Stimulated activated naive CD8-positive, alpha-beta T cell treated with anti-CD3 and anti-CD28 coated beads, Interleukin-15, Interleukin-2, amounts not matched to agents 100 ng/mL and 50 ng/mL, for 24 hours (primary cell): ENCODE data around the gene FBXW9.
"Not testable (repeated sequence)": the region's sequence is repeated elsewhere in the genome, so short reads cannot be mapped to it uniquely, and the experiment has no call there.

Experiments used
- H3K27ac Mint-ChIP-seq: one replicate; pipeline ENCODE4 v1.8.0; 2021; ENCODE audit warnings: mild to moderate bottlenecking, mixed read lengths
- H3K27me3 Mint-ChIP-seq: one replicate; pipeline ENCODE4 v1.8.0; 2021; ENCODE audit warnings: mixed read lengths
- H3K36me3 Mint-ChIP-seq: one replicate; pipeline ENCODE4 v1.8.0; 2021; ENCODE audit warnings: low read depth, mixed read lengths
- H3K4me1 Mint-ChIP-seq: one replicate; pipeline ENCODE4 v1.8.0; 2021; ENCODE audit warnings: low read depth, mixed read lengths
- H3K4me3 Mint-ChIP-seq: one replicate; pipeline ENCODE4 v1.8.0; 2021; ENCODE audit warnings: mild to moderate bottlenecking, mixed read lengths
- H3K9me3 Mint-ChIP-seq: one replicate; pipeline ENCODE4 v1.8.0; 2021; ENCODE audit warnings: mixed read lengths

Gene FBXW9

DNA sequence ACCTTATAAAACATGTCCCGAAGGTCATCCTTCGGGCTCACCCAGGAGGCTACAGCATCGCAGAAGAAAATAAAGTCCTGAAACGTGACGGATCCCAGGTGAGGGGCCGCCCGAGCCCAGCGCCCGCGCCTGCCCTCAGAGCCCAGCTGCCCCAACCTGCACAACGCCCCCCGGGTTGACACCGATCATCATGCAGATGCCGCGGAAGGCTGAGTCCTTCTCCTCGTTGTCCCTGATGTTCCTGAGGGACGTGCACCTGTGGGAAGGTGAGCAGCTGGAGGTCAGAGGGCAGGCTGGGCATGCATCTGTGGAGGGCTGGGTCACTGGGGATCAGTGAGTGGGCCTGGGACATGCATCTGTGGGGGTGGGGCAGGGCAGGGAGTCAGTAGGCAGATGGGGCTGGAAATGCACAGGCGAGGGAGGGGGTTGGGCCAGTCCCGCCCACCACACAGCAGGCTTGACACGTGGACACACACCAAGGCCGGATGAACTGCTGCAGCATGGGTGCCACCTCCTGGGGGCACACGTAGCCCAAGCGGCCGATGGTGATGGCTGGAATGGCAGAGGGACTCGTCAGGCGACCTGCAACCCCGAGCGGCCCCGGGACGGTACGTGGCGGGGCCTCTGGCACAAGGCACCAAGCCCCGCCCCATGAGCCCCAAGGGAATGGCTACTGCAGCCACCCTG, 5.3 kb upstream of the FBXW9 start:
- peaks cover 11% of the 10 kb centered on the region for H3K4me1 Mint-ChIP-seq
- H3K9me3 Mint-ChIP-seq: no peaks in the 10 kb centered on the region

DNA sequence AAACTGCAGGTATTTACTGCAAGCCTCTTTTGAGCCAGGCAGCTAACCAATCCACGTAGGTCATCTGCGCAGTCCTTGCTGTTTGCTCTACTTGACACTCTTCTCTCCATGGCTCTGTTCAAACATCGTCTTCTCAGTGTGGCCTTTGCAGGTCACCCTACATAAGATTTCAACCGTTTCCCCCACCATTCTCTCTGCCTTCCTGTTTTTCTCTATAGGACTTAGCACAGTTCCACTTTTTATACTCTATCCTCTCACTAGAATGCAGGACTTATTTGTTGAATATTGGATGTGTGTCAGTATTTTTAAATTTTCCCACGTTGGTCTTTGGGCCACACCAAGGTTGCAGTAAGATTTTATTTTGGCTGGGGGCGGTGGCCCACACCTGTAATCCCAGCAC, 1.7 kb upstream of the FBXW9 start:
- Mint-ChIP-seq H3K9me3 (no peaks in the 10 kb centered on the region), H3K4me1 (peaks cover 16% of the 10 kb centered on the region), H3K27me3 (no peaks in the 10 kb centered on the region), H3K27ac (peak overlapping the region; percentile 82), H3K4me3 (peak overlapping the region; percentile 65), H3K36me3 (peaks cover 32% of the 10 kb centered on the region)

More for the DNA sequence above, 5.3 kb upstream of the FBXW9 start:
- Mint-ChIP-seq H3K27me3 (no peaks in the 10 kb centered on the region), H3K36me3 (peaks cover 61% of the 10 kb centered on the region), H3K4me3 (no peak overlapping the region), H3K27ac (no peak overlapping the region)

DNA sequence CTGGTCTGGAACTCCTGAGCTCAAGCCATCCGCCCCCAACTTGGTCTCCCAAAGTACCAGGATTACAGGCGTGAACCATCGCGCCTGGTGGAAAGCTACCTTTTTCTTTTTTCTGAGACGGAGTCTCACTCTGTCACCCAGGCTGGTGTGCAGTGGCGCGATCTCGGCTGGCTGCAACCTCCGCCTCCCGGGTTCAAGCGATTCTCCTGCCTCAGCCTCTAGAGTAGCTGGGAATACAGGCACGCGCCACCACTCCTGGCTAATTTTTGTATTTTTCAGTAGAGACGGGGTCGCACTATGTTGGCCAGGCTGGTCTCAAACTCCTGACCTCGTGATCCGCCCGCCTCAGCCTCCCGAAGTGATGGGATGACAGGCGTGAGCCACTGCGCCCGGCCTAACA, 994 bp upstream of the FBXW9 start:
- not testable (repeated sequence) for H3K27ac Mint-ChIP-seq
- peak overlapping the region; percentile 85 for H3K4me3 Mint-ChIP-seq

DNA sequence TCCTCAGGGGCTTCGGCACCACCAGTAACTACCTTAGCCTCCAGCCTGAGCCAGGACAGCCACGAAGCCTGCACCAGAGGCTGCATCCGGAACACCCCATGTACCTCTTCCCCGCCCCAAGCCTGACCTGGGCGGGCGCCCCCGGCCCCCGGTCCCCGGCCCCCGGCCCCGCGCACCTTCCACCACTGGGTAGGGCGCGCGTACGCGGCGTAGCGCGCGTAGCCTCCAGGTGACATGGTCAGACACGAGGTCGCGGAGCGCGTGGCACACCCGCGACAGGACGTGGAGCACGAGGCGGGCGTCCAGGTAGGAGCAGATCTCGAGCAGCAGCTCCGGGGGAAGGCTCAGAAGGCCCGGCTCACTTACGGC, 450 bp downstream of the FBXW9 start:
- Mint-ChIP-seq H3K27me3 (no peaks in the 10 kb centered on the region), H3K9me3 (no peaks in the 10 kb centered on the region), H3K36me3 (peaks cover 18% of the 10 kb centered on the region), H3K4me1 (peaks cover 16% of the 10 kb centered on the region), H3K27ac (peak overlapping the region; percentile 92), H3K4me3 (peak overlapping the region; percentile 85)

More for the DNA sequence above, 994 bp upstream of the FBXW9 start:
- not testable (repeated sequence) for H3K27me3 Mint-ChIP-seq, H3K9me3 Mint-ChIP-seq
- peaks cover 25% of the 10 kb centered on the region for H3K36me3 Mint-ChIP-seq
- H3K4me1 Mint-ChIP-seq: peaks cover 16% of the 10 kb centered on the region

DNA sequence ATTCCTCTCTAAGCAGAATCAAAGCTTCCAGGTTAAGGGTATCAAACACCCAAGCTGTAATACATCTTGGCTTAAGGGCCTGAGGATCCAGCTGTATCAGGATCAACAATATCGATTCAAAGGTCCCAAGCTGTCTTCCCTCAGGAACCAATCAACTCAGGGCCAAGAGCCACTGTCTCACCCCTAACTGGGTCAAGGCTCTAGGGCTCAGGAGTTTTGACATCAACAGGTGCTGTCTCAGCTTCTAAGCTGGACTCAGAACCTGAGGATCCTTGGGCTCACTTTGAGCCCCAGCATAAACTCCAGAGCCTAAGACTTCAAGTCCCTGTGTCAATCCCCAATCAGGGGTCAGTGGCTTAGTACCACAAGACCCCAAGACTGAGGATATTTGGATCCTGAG, 917 bp downstream of the FBXW9 start:
- peaks cover 16% of the 10 kb centered on the region for H3K4me1 Mint-ChIP-seq
- H3K27me3 Mint-ChIP-seq: no peaks in the 10 kb centered on the region
- H3K36me3 Mint-ChIP-seq: peaks cover 14% of the 10 kb centered on the region
- no peaks in the 10 kb centered on the region for H3K9me3 Mint-ChIP-seq
- peak overlapping the region; percentile 85 for H3K4me3 Mint-ChIP-seq
- H3K27ac Mint-ChIP-seq: peak overlapping the region; percentile 70

DNA sequence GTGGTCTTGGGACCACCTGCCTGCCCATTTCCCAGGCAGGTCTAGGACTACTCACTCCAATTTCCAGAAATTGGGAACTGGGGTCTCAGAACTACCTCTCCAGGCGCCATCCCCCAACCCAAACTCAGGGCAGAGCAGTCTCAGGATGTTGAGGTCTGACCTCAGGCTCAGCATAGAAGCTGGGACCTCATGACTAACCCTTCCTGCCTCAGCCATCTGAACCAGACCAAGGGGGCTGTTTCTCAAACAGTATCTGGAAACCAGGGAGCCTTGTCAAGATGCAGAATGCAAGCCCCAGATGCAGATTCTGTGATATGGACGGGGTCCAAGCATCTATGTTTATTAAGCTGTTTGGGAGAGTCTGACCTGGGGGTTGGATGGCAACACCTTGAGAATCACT, 1.3 kb downstream of the FBXW9 start:
- H3K4me1 Mint-ChIP-seq: peaks cover 16% of the 10 kb centered on the region
- H3K36me3 Mint-ChIP-seq: peaks cover 14% of the 10 kb centered on the region
- no peaks in the 10 kb centered on the region for H3K27me3 Mint-ChIP-seq
- H3K9me3 Mint-ChIP-seq: no peaks in the 10 kb centered on the region
- H3K4me3 Mint-ChIP-seq: peak overlapping the region; percentile 23
- no peak overlapping the region for H3K27ac Mint-ChIP-seq

DNA sequence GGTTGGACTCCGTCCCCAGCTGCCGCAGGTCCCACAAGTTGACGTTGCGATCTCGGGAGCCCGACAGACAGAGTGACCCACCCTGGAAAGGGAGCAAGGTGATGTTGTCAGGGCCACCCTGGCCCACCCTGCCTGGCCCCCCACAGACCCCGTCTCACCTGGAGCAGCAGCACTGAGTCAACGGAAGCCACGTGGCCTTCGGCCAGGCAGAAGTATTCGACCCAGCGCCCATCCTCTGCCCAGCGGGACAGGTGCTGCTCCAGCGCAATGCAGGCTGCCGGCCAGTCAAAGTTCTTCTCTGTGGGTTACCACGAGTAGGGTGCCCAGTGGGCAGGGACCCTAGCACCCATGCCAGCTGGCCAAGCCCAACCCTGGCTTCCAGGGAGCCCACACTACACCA, 1.8 kb downstream of the FBXW9 start:
- peaks cover 12% of the 10 kb centered on the region for H3K36me3 Mint-ChIP-seq
- no peak overlapping the region for H3K4me3 Mint-ChIP-seq
- H3K27ac Mint-ChIP-seq: no peak overlapping the region
- peaks cover 16% of the 10 kb centered on the region for H3K4me1 Mint-ChIP-seq
- no peaks in the 10 kb centered on the region for H3K27me3 Mint-ChIP-seq
- H3K9me3 Mint-ChIP-seq: no peaks in the 10 kb centered on the region

DNA sequence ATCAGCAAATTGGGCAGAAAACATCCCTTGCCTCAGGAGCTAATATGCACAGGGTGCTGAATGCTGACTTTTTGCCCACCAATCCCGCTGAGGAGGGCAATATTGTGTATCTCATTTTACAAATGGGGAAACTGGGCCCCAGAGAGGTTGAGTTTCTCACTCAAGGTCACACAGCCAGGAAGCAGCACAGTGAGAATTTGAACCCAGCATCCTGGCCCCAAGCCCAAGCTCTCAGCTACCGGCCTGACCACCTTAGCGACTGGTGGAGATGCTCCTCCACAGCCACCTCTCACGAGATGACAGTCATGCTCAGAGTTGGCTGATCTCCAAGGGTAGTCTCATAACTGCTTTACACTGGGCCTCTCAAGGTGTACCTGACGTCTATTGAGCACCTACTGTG, 3.5 kb downstream of the FBXW9 start:
- no peak overlapping the region for H3K27ac Mint-ChIP-seq
- peaks cover 5% of the 10 kb centered on the region for H3K36me3 Mint-ChIP-seq
- H3K4me1 Mint-ChIP-seq: peaks cover 12% of the 10 kb centered on the region
- no peaks in the 10 kb centered on the region for H3K9me3 Mint-ChIP-seq
- H3K4me3 Mint-ChIP-seq: no peak overlapping the region
- no peaks in the 10 kb centered on the region for H3K27me3 Mint-ChIP-seq

DNA sequence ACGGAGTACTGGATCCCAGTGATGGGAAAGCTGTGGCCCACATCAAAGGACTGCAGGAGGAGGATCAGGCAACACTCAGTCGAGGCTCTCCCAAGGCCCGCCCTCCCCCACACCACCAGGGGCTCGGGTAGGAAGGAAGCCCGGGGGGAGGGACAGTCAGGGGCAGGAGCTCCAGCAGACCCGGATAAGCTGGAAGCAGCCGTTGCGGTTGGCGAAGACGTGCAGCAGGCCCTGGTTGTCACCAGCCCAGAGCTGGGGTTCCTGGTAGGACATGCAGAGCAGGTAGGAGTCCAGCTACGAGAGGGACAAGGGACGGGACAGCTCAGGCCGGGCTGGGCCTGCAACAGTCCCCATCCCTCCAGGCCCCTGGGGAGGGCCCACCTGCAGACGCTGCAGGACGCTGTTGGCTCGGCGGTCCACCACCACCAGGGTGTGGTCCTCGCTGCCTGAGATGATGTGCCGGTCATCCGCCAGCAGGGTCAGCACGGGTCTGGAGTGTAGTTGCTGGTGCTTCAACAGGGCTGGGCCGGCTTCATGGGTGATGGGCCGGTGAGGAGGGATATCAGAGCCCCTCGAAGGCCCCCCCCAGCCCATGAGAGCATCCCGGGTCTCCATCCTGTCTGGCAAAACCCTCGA, 6.7 kb downstream of the FBXW9 start:
- no peaks in the 10 kb centered on the region for H3K4me1 Mint-ChIP-seq
- peaks cover 4% of the 10 kb centered on the region for H3K36me3 Mint-ChIP-seq
- H3K4me3 Mint-ChIP-seq: no peak overlapping the region
- H3K27ac Mint-ChIP-seq: no peak overlapping the region
- no peaks in the 10 kb centered on the region for H3K9me3 Mint-ChIP-seq
- H3K27me3 Mint-ChIP-seq: no peaks in the 10 kb centered on the region

DNA sequence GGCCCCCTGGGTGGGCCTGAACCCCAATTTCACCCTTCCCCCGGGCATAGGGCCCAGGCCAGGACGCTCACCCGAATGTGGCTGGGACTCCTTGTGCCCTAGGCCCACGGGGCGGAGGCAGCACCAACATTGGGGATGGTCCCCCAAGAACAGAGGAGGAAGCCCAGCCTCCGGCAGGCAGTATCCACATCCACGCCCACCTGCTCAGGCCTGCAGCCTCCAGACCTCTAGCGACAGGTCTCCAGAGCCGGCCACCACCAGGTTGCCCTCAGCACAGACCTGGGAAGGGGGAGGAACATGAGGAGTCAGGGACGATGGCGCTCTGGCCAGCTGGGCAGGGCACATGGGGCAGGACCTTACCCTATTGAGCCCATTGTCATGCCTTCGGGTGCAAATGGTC, 7.4 kb downstream of the FBXW9 start:
- H3K4me1 Mint-ChIP-seq: no peaks in the 10 kb centered on the region
- H3K27me3 Mint-ChIP-seq: no peaks in the 10 kb centered on the region
- H3K9me3 Mint-ChIP-seq: no peaks in the 10 kb centered on the region
- H3K27ac Mint-ChIP-seq: no peak overlapping the region
- peaks cover 4% of the 10 kb centered on the region for H3K36me3 Mint-ChIP-seq
- no peak overlapping the region for H3K4me3 Mint-ChIP-seq

DNA sequence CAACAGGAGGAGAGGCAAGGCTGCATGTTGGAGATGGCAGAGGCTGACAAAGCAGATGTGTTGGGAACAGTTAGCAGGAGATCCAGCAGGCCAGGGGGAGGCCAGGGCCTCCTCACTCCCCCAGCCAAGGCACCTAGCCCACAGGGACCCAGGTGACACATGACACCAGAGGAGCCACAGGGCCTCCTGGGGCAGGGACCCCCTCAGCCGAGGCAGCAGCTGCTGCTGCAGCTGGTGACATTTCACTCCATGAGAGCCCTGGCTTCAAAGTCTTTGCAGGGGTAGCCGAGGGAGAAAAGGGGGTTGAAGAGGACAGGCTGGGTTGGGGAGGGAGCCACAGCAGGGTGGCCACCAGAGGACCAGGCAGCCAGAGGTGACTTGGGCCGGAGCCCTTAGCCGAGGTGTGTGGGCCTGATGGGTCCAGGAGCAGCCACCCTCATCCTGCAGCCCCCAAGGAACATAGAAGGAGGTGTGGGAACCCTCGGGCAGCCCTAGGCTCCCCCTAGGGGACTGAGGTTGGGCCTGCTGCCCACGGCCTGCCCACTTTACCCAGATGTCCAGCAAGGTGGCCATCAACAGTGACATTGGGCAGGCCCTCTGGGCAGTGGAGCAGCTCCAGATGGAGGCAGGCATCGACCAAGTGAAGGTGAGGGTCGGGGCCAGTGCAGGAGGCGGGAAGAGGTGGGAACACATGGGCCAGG, 8.8 kb downstream of the FBXW9 start, which contains the start of gene GNG14:
Gene GNG14, plus strand, starts transcription at position 503 of the 701 bp plus-strand sequence. Its CDS starts 51 bp downstream, at position 554.
- Mint-ChIP-seq H3K27me3 (no peaks in the 10 kb centered on the region), H3K36me3 (peaks cover 4% of the 10 kb centered on the region), H3K9me3 (no peaks in the 10 kb centered on the region), H3K4me1 (no peaks in the 10 kb centered on the region), H3K4me3 (no peak within 1 kb of the TSS), H3K27ac (no peak within 1 kb of the TSS)

DNA sequence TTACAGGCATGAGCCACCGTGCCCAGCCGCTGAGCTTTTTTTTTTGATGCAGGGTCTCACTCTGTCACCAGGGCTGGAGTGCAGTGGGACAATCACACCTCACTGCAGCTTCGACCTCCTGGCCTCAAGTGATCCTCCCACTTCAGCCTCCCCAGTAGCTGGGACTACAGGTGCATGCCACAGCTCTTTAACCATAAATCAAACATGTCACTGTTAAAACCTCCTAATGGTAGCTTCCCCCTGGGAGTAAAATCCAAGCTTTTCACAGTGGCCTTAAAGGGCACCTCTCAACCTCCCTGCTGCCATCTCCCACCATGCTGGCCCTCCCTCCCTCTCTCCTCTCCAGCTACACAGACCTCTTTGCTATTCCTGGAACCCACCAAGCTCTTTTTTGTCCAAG, 10.6 kb downstream of the FBXW9 start:
- Mint-ChIP-seq H3K27ac (no peak overlapping the region), H3K9me3 (no peaks in the 10 kb centered on the region), H3K36me3 (peaks cover 9% of the 10 kb centered on the region), H3K4me3 (no peak overlapping the region), H3K4me1 (peaks cover 9% of the 10 kb centered on the region), H3K27me3 (no peaks in the 10 kb centered on the region)

DNA sequence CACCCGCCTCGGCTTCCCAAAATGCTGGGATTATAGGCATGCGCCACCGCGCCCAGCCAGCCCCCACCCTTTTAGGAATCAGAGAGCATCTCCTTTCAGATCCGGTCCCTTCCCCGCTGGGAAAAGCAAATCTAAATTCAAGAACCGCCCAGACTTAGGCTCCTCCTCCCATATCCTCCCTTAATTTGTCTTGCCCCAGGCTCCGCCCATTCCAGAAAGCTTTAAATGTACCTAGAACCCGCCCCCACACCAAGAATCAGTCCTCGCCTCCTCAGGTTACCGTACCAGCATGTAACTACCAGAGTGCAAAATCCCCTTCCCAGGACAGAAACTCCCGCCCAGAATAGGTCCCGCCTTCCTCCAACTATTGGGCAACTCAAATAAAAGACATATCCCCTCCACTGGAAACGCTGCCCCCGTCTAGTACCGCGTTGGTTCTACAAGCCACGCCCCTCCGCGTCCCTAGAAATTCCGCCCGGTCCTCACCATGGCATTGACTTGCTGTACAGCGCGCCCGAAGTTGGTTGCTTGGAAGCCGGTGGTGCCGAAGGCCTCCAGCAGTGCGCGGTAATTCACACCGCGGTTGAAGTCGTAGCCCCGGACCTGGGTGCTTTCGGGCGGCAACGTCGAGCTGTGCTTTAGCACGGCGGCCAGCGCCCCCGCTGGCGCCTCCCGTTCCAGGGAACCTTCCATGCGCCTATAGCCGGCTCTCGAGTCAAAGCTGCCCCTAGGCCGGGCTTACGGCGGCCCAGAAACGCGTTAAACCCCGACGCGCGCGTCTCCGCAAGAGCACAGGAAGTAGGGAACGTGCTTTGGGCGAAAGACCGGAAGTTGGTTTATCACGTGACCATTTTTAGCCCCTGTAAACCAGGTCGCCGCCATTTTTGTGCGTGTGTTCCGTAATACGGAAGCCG, 15.1 kb downstream of the FBXW9 start, which contains the start of gene DHPS:
Gene DHPS, minus strand, starts transcription at position 807 of the 914 bp plus-strand sequence. Its CDS starts 114 bp downstream, at position 693.
- no peaks in the 10 kb centered on the region for H3K9me3 Mint-ChIP-seq
- H3K36me3 Mint-ChIP-seq: peaks cover 28% of the 10 kb centered on the region
- H3K4me1 Mint-ChIP-seq: peaks cover 31% of the 10 kb centered on the region
- peak within 1 kb of the TSS; percentile 100 for H3K4me3 Mint-ChIP-seq
- no peaks in the 10 kb centered on the region for H3K27me3 Mint-ChIP-seq
- H3K27ac Mint-ChIP-seq: peak within 1 kb of the TSS; percentile 97

DNA sequence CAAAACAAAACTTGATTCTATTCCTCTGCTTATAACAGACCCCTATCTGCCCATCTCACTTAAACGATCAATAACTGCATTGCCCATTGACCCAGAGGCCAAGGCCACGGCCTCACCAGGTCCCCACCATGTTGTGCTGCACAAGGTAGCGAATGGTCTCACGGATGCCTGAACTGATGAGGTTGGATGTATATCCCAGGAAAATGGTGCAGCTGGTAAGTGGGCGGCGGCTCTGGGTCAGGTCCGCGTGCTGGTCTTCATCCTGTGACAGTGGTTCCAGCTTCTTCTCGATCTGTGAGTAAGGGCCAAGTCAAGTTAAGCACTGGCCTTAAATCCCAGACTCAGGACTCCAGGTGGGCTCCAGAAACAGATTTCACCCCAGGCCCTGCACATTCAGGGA, 16.4 kb downstream of the FBXW9 start:
- H3K27me3 Mint-ChIP-seq: no peaks in the 10 kb centered on the region
- peak overlapping the region; percentile 100 for H3K4me3 Mint-ChIP-seq
- H3K4me1 Mint-ChIP-seq: peaks cover 33% of the 10 kb centered on the region
- H3K9me3 Mint-ChIP-seq: no peaks in the 10 kb centered on the region
- H3K27ac Mint-ChIP-seq: peak overlapping the region; percentile 45
- peaks cover 31% of the 10 kb centered on the region for H3K36me3 Mint-ChIP-seq
